ENCODE measurements around the gene ASZ1. TPM values are rescaled to one million over a fixed set of nuclear protein-coding genes. Genes with fewer than 3 reads are reported as not detected.

Gene ASZ1
- total and polyA plus RNA-seq, 7 donors = not detected

- H3K27me3 ChIP-seq = no peaks in the 10 kb centered on the region
- H3K4me3 ChIP-seq = no peak overlapping the region
- H3K9me3 ChIP-seq = no peaks in the 10 kb centered on the region
- TF ChIP-seq POLR2AphosphoS5 (IDR thresholded peaks at IDR 0.05) (no peak), CTCF (IDR thresholded peaks at IDR 0.05) (no peak), POLR2A (IDR thresholded peaks at IDR 0.05) (no peak), EP300 (IDR thresholded peaks at IDR 0.05) (no peak)
- H3K4me1 ChIP-seq = no peaks in the 10 kb centered on the region
- DNase-seq = no peak
- H3K27ac ChIP-seq = no peak overlapping the region
- no peaks in the 10 kb centered on the region for H3K36me3 ChIP-seq
- 78 to 90% methylated on average over 4 of the region's 4 CpGs for WGBS, 2 donors
- intact Hi-C loops (cut with DNase I) = no loop called here
Observed at GRCh38 chr7:117446220-117446815, 19.0 kb upstream of the ASZ1 start.

GRCh38 chr7:117445206-117445605, 17.9 kb upstream of the ASZ1 start:
- intact Hi-C loops (cut with DNase I) = no loop called here
- no peak for DNase-seq
- H3K27me3 ChIP-seq = no peaks in the 10 kb centered on the region
- TF ChIP-seq EP300 (IDR thresholded peaks at IDR 0.05) = no peak
- no peak for TF ChIP-seq CTCF (IDR thresholded peaks at IDR 0.05)
- TF ChIP-seq POLR2AphosphoS5 (IDR thresholded peaks at IDR 0.05) = no peak
- no peak for TF ChIP-seq POLR2A (IDR thresholded peaks at IDR 0.05)
- H3K4me3 ChIP-seq = no peak overlapping the region
- H3K9me3 ChIP-seq = no peaks in the 10 kb centered on the region
- H3K4me1 ChIP-seq = no peaks in the 10 kb centered on the region
- WGBS, 2 donors = 90 to 98% methylated on average over 1 of the region's 1 CpG
- H3K36me3 ChIP-seq = no peaks in the 10 kb centered on the region
- H3K27ac ChIP-seq = no peak overlapping the region

- no peaks in the 10 kb centered on the region for H3K9me3 ChIP-seq
- intact Hi-C loops (cut with DNase I) = no loop called here
- H3K36me3 ChIP-seq = no peaks in the 10 kb centered on the region
- no peak overlapping the region for H3K27ac ChIP-seq
- 79 to 86% methylated on average over 1 of the region's 1 CpG for WGBS, 2 donors
- no peaks in the 10 kb centered on the region for H3K27me3 ChIP-seq
- DNase-seq = no peak
- H3K4me3 ChIP-seq = no peak overlapping the region
- H3K4me1 ChIP-seq = no peaks in the 10 kb centered on the region
- TF ChIP-seq POLR2A (IDR thresholded peaks at IDR 0.05) (no peak), EP300 (IDR thresholded peaks at IDR 0.05) (no peak), CTCF (IDR thresholded peaks at IDR 0.05) (no peak), POLR2AphosphoS5 (IDR thresholded peaks at IDR 0.05) (no peak)
Observed at GRCh38 chr7:117444646-117445045, 17.4 kb upstream of the ASZ1 start.

- WGBS, 2 donors = 49 to 50% methylated on average over 2 of the region's 2 CpGs
Observed at GRCh38 chr7:117435475-117436043, 8.3 kb upstream of the ASZ1 start.

More at GRCh38 chr7:117435475-117436043, 8.3 kb upstream of the ASZ1 start:
- DNase-seq = no peak
- no peaks in the 10 kb centered on the region for H3K36me3 ChIP-seq
- H3K9me3 ChIP-seq = no peaks in the 10 kb centered on the region
- no peak overlapping the region for H3K27ac ChIP-seq
- intact Hi-C loops (cut with DNase I) = no loop called here
- TF ChIP-seq POLR2A (IDR thresholded peaks at IDR 0.05) (no peak), EP300 (IDR thresholded peaks at IDR 0.05) (no peak), POLR2AphosphoS5 (IDR thresholded peaks at IDR 0.05) (no peak), CTCF (IDR thresholded peaks at IDR 0.05) (no peak)
- no peak overlapping the region for H3K4me3 ChIP-seq
- no peaks in the 10 kb centered on the region for H3K27me3 ChIP-seq
- H3K4me1 ChIP-seq = no peaks in the 10 kb centered on the region

All from sigmoid colon (tissue), 7 donors.